ENCODE measurements around the gene GRIK4.
"Not testable (repeated sequence)": the region's sequence is repeated elsewhere in the genome, so short reads cannot be mapped to it uniquely, and the experiment has no call there.

GRIK4 gene

GRCh38 chr11:120608760-120609211 is 97.2 kb downstream of the GRIK4 start:
- DNase-seq (ENCODE audit: low read depth) = peak; percentile 32

GRCh38 chr11:120610111-120610510 is 98.6 kb downstream of the GRIK4 start:
- DNase-seq (ENCODE audit: low read depth) = no peak

- no peak for DNase-seq (ENCODE audit: low read depth)
Observed at GRCh38 chr11:120611581-120611980, 100.0 kb downstream of the GRIK4 start.

- no peak for DNase-seq (ENCODE audit: low read depth)
Observed at GRCh38 chr11:120612513-120613263, 101.1 kb downstream of the GRIK4 start.

GRCh38 chr11:120613264-120614226 is 102.0 kb downstream of the GRIK4 start:
- no peak for DNase-seq (ENCODE audit: low read depth)

GRCh38 chr11:120615391-120615790 is 103.8 kb downstream of the GRIK4 start:
- DNase-seq (ENCODE audit: low read depth) = no peak

- DNase-seq (ENCODE audit: low read depth) = no peak
Observed at GRCh38 chr11:120618399-120618798, 106.9 kb downstream of the GRIK4 start.

GRCh38 chr11:120622189-120622875 is 110.8 kb downstream of the GRIK4 start:
- no peak for DNase-seq (ENCODE audit: low read depth)

- not testable (repeated sequence) for DNase-seq (ENCODE audit: low read depth)
Observed at GRCh38 chr11:120624992-120625391, 113.4 kb downstream of the GRIK4 start.

GRCh38 chr11:120625565-120625964 is 114.0 kb downstream of the GRIK4 start:
- DNase-seq (ENCODE audit: low read depth) = no peak

- DNase-seq (ENCODE audit: low read depth) = no peak
Observed at GRCh38 chr11:120626791-120627190, 115.2 kb downstream of the GRIK4 start.

GRCh38 chr11:120627327-120628163 is 116.0 kb downstream of the GRIK4 start:
- no peak for DNase-seq (ENCODE audit: low read depth)

GRCh38 chr11:120629407-120630080 is 118.0 kb downstream of the GRIK4 start:
- DNase-seq (ENCODE audit: low read depth) = no peak

GRCh38 chr11:120630122-120630521 is 118.6 kb downstream of the GRIK4 start:
- no peak for DNase-seq (ENCODE audit: low read depth)

- DNase-seq (ENCODE audit: low read depth) = no peak
Observed at GRCh38 chr11:120632579-120632978, 121.0 kb downstream of the GRIK4 start.

- no peak for DNase-seq (ENCODE audit: low read depth)
Observed at GRCh38 chr11:120633616-120634393, 122.3 kb downstream of the GRIK4 start.

GRCh38 chr11:120634706-120635105 is 123.2 kb downstream of the GRIK4 start:
- no peak for DNase-seq (ENCODE audit: low read depth)

- no peak for DNase-seq (ENCODE audit: low read depth)
Observed at GRCh38 chr11:120635136-120635810, 123.7 kb downstream of the GRIK4 start.

GRCh38 chr11:120637131-120637530 is 125.6 kb downstream of the GRIK4 start:
- DNase-seq (ENCODE audit: low read depth) = no peak

Data from GM04504 (cell line).